GF-D8 (cell line): ENCODE data around the gene PBX3.

ENCODE experiments used
- DNase-seq: peaks from one replicate; lab custom pipeline; 2025; lab: John Stamatoyannopoulos, UW

PBX3 gene

GRCh38 chr9:125949703-125950460 lies 202.7 kb downstream of the PBX3 start:
- no peak for DNase-seq

DNA sequence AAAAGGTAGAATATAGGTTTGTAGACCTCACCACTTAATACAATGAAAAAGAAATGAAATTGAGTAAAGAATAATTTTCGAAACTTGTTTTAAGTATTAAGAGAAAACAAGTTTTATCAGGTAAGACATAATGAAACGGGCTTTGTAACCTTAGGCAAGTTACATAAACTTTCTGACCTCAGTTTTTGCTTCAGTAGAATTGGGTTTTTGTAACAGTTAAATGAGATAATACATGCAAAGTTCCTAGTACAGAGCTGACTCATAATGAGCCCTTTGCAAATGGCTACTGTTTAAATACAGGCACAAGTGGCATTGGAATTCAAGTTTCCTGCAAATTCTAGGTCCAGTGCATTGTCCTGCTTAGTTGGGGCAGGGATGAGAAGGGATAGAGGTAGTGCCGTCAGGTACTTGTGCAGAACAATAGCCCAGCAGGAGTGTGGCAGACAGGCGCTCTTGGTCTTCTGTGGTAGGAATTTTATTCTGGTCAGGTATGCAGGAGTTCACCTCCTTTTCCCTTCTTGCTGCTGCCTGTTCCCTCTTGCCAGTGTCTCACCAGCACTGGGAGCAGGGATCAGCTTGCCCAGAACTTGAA lies 203.8 kb downstream of the PBX3 start:
- DNase-seq: no peak

DNA sequence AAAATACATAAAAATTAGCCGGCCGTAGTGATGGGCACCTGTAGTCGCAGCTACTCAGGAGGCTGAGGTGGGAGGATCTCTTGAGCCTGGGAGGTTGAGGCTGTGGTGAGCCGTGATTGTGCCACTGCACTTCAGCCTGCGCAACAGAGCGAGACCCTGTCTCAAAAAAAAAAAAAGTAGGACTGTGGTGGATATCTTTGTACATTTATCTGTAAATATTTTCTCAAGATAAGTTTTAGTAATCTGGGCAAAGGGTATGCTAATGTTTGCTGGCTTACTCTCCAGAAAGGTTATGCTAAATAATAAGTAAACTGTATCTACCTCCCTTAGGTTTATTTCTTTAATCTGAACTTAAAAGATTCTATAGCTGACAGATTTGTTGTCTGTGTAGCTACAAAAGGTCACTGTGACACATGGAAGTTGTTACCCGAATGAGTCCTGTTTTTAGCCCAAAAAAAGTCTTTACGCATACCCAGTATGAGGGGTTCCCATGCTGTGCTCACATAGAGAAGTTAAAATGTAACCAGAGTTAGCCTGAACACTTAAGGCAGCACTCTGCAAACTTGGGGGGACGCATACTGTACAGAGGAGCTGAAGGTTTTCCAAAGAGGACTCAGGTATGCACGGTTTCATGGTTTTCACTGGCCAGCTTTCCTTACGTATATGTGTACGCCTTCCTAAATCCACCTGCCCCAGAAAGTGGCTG lies 206.3 kb downstream of the PBX3 start:
- no peak for DNase-seq

DNA sequence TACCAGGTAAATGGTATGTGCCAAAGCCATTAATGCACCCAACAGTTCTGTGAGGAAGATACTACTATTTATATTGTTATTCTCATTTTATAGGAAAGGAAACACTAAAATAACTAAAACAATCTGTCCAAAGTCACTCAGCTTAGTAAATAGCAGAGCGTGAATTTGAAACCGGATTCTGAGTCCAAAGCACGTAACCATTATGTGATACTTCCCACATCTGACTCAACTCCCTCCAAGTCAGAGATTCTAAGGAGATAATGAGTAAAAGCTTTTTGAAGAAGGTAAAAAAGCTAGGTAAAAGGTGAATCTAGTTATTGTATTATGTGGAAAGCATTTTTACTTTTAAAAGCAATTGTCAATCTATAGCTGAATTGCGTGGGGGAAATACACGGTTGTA lies 208.9 kb downstream of the PBX3 start:
- no peak for DNase-seq

- DNase-seq: no peak
Measured at GRCh38 chr9:125959315-125959714, 212.1 kb downstream of the PBX3 start.

DNA sequence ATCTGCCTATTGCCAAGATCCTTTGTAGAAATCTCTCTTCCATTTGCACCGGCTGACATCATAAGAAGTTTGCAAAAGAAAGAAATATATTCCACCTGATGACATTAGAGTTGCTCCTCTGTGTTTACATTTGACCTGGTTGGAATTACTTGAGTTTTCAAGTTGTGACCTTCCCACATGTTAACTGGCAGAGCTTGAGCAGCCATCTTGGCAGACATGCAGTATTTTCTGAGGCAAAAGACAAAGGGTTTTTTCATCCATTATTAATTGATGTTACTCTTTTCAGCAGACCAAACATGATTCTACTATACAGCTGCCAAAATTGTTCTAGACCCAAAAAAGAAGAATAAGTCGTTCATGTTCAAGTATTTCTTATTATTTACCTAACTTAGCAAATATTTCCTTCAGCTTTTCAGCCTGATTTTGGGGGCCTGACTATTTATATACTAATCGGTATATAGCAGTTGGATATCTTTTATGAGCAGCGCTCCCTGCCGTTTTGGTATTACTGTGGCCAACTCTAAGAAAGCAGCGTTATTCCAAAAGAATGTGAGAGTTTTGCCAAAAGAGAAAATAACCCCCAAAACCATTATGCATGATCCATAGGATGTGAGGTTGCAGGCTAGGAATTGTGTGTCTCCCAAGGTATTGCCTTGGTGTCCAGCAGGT lies 212.9 kb downstream of the PBX3 start:
- DNase-seq: no peak

DNA sequence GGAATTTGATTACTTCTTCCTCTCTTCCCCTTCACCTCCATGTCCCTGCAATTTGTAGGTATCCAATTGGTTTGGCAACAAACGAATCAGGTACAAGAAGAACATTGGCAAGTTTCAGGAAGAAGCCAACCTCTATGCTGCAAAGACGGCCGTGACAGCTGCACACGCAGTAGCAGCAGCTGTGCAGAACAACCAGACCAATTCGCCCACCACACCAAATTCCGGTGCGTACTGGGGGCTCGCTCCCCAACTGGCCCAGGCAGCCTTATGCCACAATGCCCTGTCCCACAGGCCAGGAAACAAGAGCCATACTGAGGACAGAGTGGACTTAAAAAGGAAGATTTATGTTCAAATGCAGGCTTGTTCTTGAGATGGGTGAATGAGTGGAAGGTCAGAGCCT lies 213.5 kb downstream of the PBX3 start:
- DNase-seq: no peak

DNA sequence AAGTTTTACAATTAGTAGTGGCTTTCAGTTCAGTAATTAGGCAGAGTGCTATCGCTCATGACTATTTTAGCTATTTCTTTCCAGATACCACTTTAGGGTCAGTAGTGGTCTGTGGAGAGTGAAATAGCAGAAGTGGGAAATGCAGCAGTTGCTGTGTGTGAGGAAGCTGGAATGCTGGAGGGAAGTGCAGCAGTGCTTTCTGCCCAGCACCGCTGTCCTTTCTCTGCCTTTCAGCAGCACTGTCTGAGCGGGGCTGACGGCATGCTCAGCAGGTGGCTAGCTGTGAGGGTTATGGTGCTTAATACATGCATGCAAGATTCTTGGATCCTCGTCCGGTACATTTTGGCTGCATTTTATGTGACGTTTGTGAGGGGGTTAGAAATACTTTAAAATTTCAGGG lies 213.9 kb downstream of the PBX3 start:
- DNase-seq: no peak

- DNase-seq: no peak
Measured at GRCh38 chr9:125963932-125964331, 216.8 kb downstream of the PBX3 start.

- DNase-seq: no peak
Measured at GRCh38 chr9:125964702-125965225, 217.6 kb downstream of the PBX3 start.

GRCh38 chr9:125965477-125965876 lies 218.3 kb downstream of the PBX3 start:
- DNase-seq: no peak

GRCh38 chr9:125966466-125966865 lies 219.3 kb downstream of the PBX3 start:
- no peak for DNase-seq

DNA sequence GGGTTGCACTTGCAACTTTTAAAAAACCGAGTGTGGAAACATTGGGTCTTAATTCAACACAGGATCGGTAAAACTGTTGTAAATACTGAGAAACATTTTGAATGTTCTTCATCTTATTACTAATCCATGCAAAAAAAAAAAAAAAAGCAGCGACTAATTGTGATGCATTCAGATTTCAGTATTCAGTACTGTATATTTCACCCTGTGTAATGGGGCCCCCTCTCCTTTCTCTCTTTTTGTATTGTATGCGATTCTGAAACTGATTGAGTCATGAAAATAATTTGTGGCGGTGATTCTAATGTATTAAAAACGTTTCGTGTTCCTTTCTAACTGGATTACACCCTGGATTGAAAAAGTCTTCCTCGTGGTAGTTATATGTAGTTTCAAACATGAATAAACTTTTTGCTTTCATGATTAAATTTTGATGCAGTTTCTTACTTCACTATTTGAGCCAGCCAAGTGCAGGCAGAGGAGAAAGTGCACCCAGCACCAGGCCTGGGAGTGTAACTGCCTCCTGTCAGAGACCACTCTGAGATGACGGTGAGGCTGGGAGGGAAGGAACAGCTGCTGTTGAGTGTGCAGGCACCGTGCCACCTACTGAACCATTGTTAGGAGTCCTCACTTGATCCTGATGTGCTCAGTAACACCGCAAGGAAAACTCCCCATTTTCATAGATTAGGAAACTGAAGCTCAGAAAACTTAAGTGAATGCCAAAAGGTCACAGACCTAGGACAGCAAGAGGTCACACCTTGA lies 220.0 kb downstream of the PBX3 start:
- DNase-seq: no peak

DNA sequence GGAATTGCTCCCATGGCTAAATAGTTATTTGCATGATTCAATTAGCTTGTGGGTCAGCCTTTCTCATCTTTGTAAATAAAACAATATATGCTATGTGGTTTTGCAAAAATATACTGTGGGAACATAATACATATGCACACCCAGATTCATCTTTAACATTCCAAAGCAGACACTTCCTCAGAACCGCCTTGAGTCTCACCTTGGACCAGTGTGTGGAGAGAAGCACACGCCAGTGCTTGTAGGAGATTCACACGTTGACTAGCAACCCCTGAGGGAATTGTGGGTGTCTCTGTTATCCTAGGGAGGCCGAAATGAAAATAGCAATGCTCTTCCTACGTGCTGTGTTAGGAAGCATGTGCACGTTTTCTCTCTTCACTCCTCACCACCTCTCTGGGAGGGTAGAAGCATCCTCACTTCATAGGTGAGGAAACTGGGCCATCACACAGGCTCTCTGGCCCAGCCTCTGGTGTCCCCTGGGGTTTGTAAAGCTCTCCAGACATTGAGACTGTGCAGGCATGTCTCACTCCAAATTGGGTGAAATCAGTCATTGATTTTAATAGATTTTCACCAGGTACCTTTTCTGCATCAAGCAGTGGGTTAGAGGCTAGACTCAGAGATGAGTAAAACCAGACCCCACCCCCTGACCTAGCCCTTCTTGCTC lies 221.7 kb downstream of the PBX3 start:
- no peak for DNase-seq

GRCh38 chr9:125969462-125969861 lies 222.3 kb downstream of the PBX3 start:
- no peak for DNase-seq

DNA sequence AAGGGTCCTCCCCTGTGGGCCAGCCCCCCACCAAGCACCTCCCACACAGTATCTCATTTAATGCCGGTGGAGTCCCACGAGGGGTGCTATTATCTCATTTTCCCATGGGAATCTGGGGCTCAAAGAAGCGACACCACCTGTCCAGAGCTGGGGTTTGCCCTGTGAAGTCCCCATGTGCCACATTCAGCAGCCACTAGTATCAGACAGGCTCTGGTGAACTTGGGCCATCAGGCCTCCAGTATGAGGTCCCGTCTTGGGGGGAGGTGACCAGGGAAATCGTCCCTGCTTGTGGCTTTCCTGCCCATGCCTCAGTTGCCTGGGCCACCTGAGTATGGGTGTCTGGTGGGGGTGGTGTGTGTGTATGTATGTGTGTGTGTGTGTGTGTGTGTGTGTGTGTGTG lies 222.7 kb downstream of the PBX3 start:
- DNase-seq: no peak

GRCh38 chr9:125970340-125970739 lies 223.2 kb downstream of the PBX3 start:
- DNase-seq: no peak

GRCh38 chr9:125971050-125971449 lies 223.9 kb downstream of the PBX3 start:
- no peak for DNase-seq

- no peak for DNase-seq
Measured at GRCh38 chr9:125972012-125972729, 225.0 kb downstream of the PBX3 start.

- no peak for DNase-seq
Measured at GRCh38 chr9:125973547-125973946, 226.4 kb downstream of the PBX3 start.

DNA sequence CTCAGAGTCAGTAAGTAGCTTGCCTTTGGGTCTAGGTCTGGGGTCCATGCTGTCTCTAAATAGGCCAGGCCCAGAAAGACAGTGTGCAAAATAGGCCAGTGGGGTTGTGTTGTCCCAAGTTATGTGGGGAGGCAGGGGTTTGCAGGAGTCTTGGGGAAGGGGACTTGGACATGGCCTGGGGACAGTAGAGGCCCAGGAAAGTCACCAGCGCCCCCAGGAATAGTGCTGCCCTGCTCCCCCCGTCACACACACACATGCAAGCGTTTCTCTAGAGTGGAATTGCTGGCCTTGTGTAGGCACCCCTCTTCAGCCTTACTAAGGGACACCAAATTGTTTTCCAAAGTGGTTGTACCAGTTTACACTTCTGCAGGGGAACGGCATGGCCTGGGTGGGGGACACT lies 227.5 kb downstream of the PBX3 start:
- DNase-seq: no peak
